Measurements from ENCODE around the gene DENND2C. TPM values are rescaled to one million over a fixed set of nuclear protein-coding genes. Genes with fewer than 3 reads are reported as not detected.

DENND2C gene
- total and polyA plus RNA-seq, 3 donors from 2014 or later = 10.5 to 18.8 (median 15.0) TPM

DNA sequence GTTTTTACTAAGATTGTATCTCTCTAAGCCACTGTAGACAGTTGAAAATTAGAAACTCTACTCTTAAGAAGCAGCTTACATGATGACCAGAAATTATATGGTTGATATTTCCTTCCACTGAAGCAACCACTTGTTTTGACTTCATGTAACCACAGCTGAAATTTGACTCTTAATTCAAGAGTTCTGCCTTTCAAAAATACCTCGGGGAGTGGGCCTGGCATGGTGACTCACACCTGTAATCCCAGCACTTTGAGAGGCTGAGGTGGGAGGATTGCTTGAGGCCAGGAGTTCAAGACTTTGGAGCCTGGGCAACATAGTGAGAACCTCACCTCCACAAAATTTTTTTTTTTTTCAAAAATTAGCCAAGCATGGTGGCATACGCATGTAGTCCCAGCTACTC is 21.2 kb upstream of the DENND2C start:
- no peaks in the 10 kb centered on the region for H3K36me3 ChIP-seq (ENCODE audit: low read depth, missing control alignments)
- intact Hi-C loops (cut with DNase I; ENCODE audit: low total_unique reads) = no loop called here
- no peak overlapping the region for H3K4me3 ChIP-seq
- no peaks in the 10 kb centered on the region for H3K27me3 ChIP-seq
- no peak for DNase-seq
- no peak for TF ChIP-seq CTCF (IDR thresholded peaks at IDR 0.05)
- no peak for TF ChIP-seq POLR2A (IDR thresholded peaks at IDR 0.05)
- no peaks in the 10 kb centered on the region for H3K9me3 ChIP-seq
- H3K4me1 ChIP-seq = no peaks in the 10 kb centered on the region
- WGBS, 2 donors = 86 to 93% methylated on average over 2 of the region's 2 CpGs
- no peak overlapping the region for H3K27ac ChIP-seq

DNA sequence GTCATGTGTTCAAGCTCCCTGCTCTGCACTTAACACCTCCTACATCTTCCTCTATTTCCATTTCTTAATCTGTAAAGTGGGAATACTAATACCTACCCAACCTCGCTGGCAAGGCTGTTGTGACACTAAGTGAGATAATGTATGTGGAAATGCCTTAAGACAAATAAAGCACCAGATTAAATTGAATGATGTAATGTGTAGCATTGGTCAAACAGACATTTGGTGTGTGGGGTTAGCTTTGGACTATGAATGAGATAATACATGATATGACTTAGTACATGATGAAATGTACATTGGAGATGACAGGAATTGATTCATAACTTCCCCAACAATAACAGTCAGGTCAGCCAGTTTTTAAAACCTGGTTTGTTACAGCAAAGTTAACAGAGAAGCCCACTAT is 20.3 kb upstream of the DENND2C start:
- Histone ChIP-seq H3K27ac (no peak overlapping the region), H3K27me3 (no peaks in the 10 kb centered on the region), H3K36me3 (ENCODE audit: low read depth, missing control alignments) (no peaks in the 10 kb centered on the region), H3K9me3 (no peaks in the 10 kb centered on the region), H3K4me1 (no peaks in the 10 kb centered on the region), H3K4me3 (no peak overlapping the region)
- intact Hi-C loops (cut with DNase I; ENCODE audit: low total_unique reads) = no loop called here
- TF ChIP-seq CTCF (IDR thresholded peaks at IDR 0.05) (no peak), POLR2A (IDR thresholded peaks at IDR 0.05) (no peak)
- no peak for DNase-seq
- WGBS, 2 donors = 89 to 95% methylated on average over 1 of the region's 1 CpG

DNA sequence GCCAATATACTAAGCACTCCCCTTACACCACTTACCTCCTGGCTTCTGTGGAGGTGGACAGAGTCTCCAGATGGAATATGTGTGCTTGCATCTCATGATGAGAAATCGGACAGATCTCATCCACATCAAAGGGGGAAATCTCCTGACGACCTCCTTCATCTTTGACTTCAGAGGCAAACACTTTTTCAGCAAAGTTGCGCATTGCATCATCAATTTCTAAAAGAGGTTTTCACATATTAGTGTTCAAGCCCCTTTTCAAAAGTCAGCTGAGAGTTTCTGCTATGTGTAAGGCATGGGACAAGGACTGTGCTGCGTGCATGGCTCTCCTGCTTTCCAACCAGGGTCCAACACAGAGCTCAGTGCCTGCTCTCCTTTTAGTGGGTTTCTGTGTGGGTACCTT is 18.7 kb upstream of the DENND2C start:
- no peak for DNase-seq
- Histone ChIP-seq H3K9me3 (no peaks in the 10 kb centered on the region), H3K36me3 (ENCODE audit: low read depth, missing control alignments) (no peaks in the 10 kb centered on the region), H3K27ac (no peak overlapping the region), H3K4me1 (no peaks in the 10 kb centered on the region), H3K4me3 (no peak overlapping the region), H3K27me3 (no peaks in the 10 kb centered on the region)
- intact Hi-C loops (cut with DNase I; ENCODE audit: low total_unique reads) = no loop called here
- 92% methylated on average over 4 of the region's 4 CpGs for WGBS, 2 donors
- no peak for TF ChIP-seq CTCF (IDR thresholded peaks at IDR 0.05)
- no peak for TF ChIP-seq POLR2A (IDR thresholded peaks at IDR 0.05)

- H3K4me1 ChIP-seq = no peaks in the 10 kb centered on the region
- intact Hi-C loops (cut with DNase I; ENCODE audit: low total_unique reads) = no loop called here
- H3K36me3 ChIP-seq (ENCODE audit: low read depth, missing control alignments) = no peaks in the 10 kb centered on the region
Observed at GRCh38 chr1:114685851-114686250, 16.0 kb upstream of the DENND2C start.

More at GRCh38 chr1:114685851-114686250, 16.0 kb upstream of the DENND2C start:
- H3K27ac ChIP-seq = no peak overlapping the region
- DNase-seq = no peak
- H3K4me3 ChIP-seq = no peak overlapping the region
- TF ChIP-seq CTCF (IDR thresholded peaks at IDR 0.05) (no peak), POLR2A (IDR thresholded peaks at IDR 0.05) (no peak)
- no peaks in the 10 kb centered on the region for H3K27me3 ChIP-seq
- no peaks in the 10 kb centered on the region for H3K9me3 ChIP-seq
- WGBS, 2 donors = 80 to 89% methylated on average over 5 of the region's 5 CpGs

All from testis (tissue), 3 donors.